Mesenchymal stem cell (in vitro differentiated cells and primary cell): ENCODE measurements around the gene KCNT1.

Source experiments
- DNase-seq: peaks from one replicate; pipeline ENCODE4 v3.0.0-alpha.2; 2013
- H2AFZ ChIP-seq: one replicate; pipeline ENCODE4 v1.6.1; 2013; ENCODE audit warnings: low read depth, mild to moderate bottlenecking, control low read depth, inconsistent platforms, low read length, moderate library complexity
- H2AK5ac ChIP-seq: 2 replicates; pipeline ENCODE4 v1.6.1; 2013; ENCODE audit warnings: low read length, moderate library complexity, mild to moderate bottlenecking, inconsistent platforms; ENCODE audit not compliant: severe bottlenecking
- H2BK120ac ChIP-seq: one replicate; pipeline ENCODE4 v1.6.1; 2013; ENCODE audit warnings: low read depth, mild to moderate bottlenecking, inconsistent platforms, low read length, moderate library complexity
- H2BK12ac ChIP-seq, 2 experiments: one replicate each; pipeline ENCODE4 v1.6.1; 2013; ENCODE audit warnings: inconsistent platforms in 2 of 2, low read length in 2 of 2, mild to moderate bottlenecking in 2 of 2, moderate library complexity in 2 of 2, control low read depth in 1 of 2
- H2BK15ac ChIP-seq: one replicate; pipeline ENCODE4 v1.6.1; 2013; ENCODE audit warnings: mild to moderate bottlenecking, low read depth, inconsistent platforms; ENCODE audit not compliant: poor library complexity, severe bottlenecking
- H2BK5ac ChIP-seq: 2 replicates; pipeline ENCODE4 v1.6.1; 2013; ENCODE audit warnings: low read depth, mild to moderate bottlenecking, low read length, control low read depth, inconsistent platforms; ENCODE audit not compliant: poor library complexity, severe bottlenecking
- H3K14ac ChIP-seq, 2 experiments: one replicate each; pipeline ENCODE4 v1.6.1; 2013; ENCODE audit warnings: inconsistent platforms in 2 of 2, low read length in 2 of 2, control low read depth in 1 of 2, mild to moderate bottlenecking in 1 of 2, moderate library complexity in 1 of 2
- H3K18ac ChIP-seq, 2 experiments: one replicate each; pipeline ENCODE4 v1.6.1; 2013; ENCODE audit warnings: inconsistent platforms in 2 of 2, low read length in 2 of 2, control low read depth in 1 of 2, low read depth in 1 of 2, mild to moderate bottlenecking in 1 of 2
- H3K23ac ChIP-seq, 2 experiments: one replicate each; pipeline ENCODE4 v1.6.1; 2013; ENCODE audit warnings: inconsistent platforms in 2 of 2, low read length in 2 of 2, mild to moderate bottlenecking in 2 of 2, moderate library complexity in 2 of 2, control low read depth in 1 of 2
- H3K27ac ChIP-seq: 2 replicates; pipeline ENCODE4 v1.5.1; 2013; ENCODE audit warnings: mild to moderate bottlenecking, moderate library complexity, low read length, control low read depth, inconsistent platforms; ENCODE audit not compliant: poor library complexity, severe bottlenecking
- H3K27me3 ChIP-seq, 2 experiments: 2 replicates each; pipeline versions ENCODE4 v1.6.1 to v1.7.0; 2013; ENCODE audit warnings: low read length in 2 of 2, mild to moderate bottlenecking in 2 of 2, moderate library complexity in 2 of 2, control low read depth in 1 of 2, inconsistent platforms in 1 of 2; ENCODE audit not compliant: control insufficient read depth in 1 of 2, insufficient read depth in 1 of 2
- H3K36me3 ChIP-seq, 2 experiments: 2 replicates each; pipeline versions ENCODE4 v1.6.1 to v1.7.0; 2013; ENCODE audit warnings: low read length in 2 of 2, control low read depth in 1 of 2, inconsistent platforms in 1 of 2, low read depth in 1 of 2, mild to moderate bottlenecking in 1 of 2; ENCODE audit not compliant: insufficient read depth in 2 of 2, control insufficient read depth in 1 of 2
- H3K4ac ChIP-seq, 2 experiments: one replicate each; pipeline ENCODE4 v1.6.1; 2013; ENCODE audit warnings: inconsistent platforms in 2 of 2, low read length in 2 of 2, mild to moderate bottlenecking in 2 of 2, moderate library complexity in 2 of 2, control low read depth in 1 of 2, low read depth in 1 of 2
- H3K4me1 ChIP-seq: 2 replicates; pipeline ENCODE4 v1.6.1; 2013; ENCODE audit warnings: low read depth, low read length, control low read depth; ENCODE audit not compliant: control insufficient read depth, insufficient read depth
- H3K4me2 ChIP-seq: 2 replicates; pipeline ENCODE4 v1.6.1; 2013; ENCODE audit warnings: low read length, mild to moderate bottlenecking, inconsistent platforms; ENCODE audit not compliant: poor library complexity, severe bottlenecking
- H3K4me3 ChIP-seq, 2 experiments: 2 replicates each; pipeline versions ENCODE4 v1.5.1 to v1.7.0; 2013; ENCODE audit warnings: low read length in 2 of 2, mild to moderate bottlenecking in 2 of 2, control low read depth in 1 of 2, low read depth in 1 of 2; ENCODE audit not compliant: insufficient read depth in 1 of 2
- H3K79me1 ChIP-seq: replicated peaks from 2 replicates; pipeline ENCODE4 v1.6.1; 2013; ENCODE audit warnings: mild to moderate bottlenecking, control low read depth, low read length, inconsistent platforms; ENCODE audit not compliant: poor library complexity, severe bottlenecking
- H3K9ac ChIP-seq: 2 replicates; pipeline ENCODE4 v1.7.0; 2013; ENCODE audit warnings: mild to moderate bottlenecking, low read length, moderate library complexity
- H3K9me3 ChIP-seq: 2 replicates; pipeline ENCODE4 v1.7.0; 2013; ENCODE audit warnings: mild to moderate bottlenecking, low read length; ENCODE audit not compliant: control insufficient read depth
- H4K8ac ChIP-seq: one replicate; pipeline ENCODE4 v1.6.1; 2013; ENCODE audit warnings: inconsistent platforms, mild to moderate bottlenecking, low read length, moderate library complexity
- H4K91ac ChIP-seq: one replicate; pipeline ENCODE4 v1.6.1; 2013; ENCODE audit warnings: mild to moderate bottlenecking, low read length, inconsistent platforms
- WGBS: methylation state at CpG from one replicate; pipeline ENCODE4 v1.1.7; 2013; ENCODE audit warnings: mixed read lengths; 5-methylcytosine and 5-hydroxymethylcytosine counted together

The KCNT1 gene

DNA sequence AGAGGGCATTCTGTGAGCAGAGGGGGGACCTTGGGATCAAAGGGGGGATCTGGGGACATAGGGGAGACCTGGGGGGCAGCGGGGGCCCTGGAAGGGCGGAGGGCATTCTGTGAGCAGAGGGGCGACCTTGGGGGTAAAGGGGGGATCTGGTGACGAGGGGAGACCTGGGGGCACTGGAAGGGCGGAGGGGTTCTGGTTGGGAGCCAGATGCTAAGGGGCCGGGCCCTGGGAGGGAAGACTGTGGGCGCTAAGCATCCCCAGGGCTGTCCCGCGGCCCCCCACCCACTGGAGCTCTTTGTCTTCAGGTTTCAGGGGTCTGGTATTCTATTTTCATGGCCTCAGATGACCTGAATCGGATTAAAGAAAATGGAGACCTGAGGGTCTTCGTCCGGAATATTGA lies 38.1 kb upstream of the KCNT1 start:
- Histone ChIP-seq H3K14ac (no peak overlapping the region), H3K4ac (no peak overlapping the region), H3K9ac (no peak overlapping the region), H2BK5ac (no peak overlapping the region), H2BK15ac (no peak overlapping the region), H2BK12ac (no peak overlapping the region), H3K4me1 (no peaks in the 10 kb centered on the region), H3K9me3 (no peaks in the 10 kb centered on the region), H3K18ac (no peak overlapping the region), H3K27me3 (peaks cover 0 to 3% of the 10 kb centered on the region in 2 experiments), H4K8ac (no peak overlapping the region), H3K23ac (no peak overlapping the region), H3K4me3 (no peak overlapping the region), H3K79me1 (no peaks in the 10 kb centered on the region), H3K4me2 (no peak overlapping the region), H3K27ac (no peak overlapping the region), H3K36me3 (no peaks in the 10 kb centered on the region), H2BK120ac (no peak overlapping the region), H4K91ac (no peak overlapping the region), H2AK5ac (no peak overlapping the region), H2AFZ (no peak overlapping the region)
- DNase-seq = no peak
- WGBS = 87% methylated on average over 12 of the region's 12 CpGs

DNA sequence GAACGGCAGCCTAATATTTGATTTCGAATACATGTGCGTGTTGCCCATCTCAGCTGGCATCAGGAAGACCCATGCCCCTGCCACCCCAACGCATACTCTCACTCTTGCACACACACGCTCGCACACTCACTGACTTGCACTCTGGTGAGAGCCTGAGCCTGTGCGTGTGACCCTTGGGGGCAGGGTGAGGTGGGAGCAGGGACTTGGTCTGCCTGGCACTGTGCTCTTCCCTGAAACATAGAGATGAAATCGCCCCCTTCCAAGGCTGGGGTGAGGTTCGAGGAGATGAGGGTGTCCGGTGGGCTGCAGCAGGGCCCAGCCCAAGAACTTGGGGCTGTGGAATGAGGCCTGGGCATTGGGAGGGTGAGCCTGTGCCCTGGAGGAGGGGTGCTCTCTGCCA lies 37.7 kb upstream of the KCNT1 start:
- H2BK15ac ChIP-seq = no peak overlapping the region
- H4K8ac ChIP-seq = no peak overlapping the region
- H3K36me3 ChIP-seq = no peaks in the 10 kb centered on the region
- WGBS = 89% methylated on average over 10 of the region's 10 CpGs
- H3K79me1 ChIP-seq = no peaks in the 10 kb centered on the region
- no peak overlapping the region for H3K4me2 ChIP-seq
- no peaks in the 10 kb centered on the region for H3K4me1 ChIP-seq
- H3K27me3 ChIP-seq = peaks cover 0 to 3% of the 10 kb centered on the region in 2 experiments
- no peak overlapping the region for H3K9ac ChIP-seq
- no peak overlapping the region for H2AFZ ChIP-seq
- H2BK5ac ChIP-seq = no peak overlapping the region
- H3K4me3 ChIP-seq = peak overlapping the region in 1 of 2 experiments; percentile 10
- no peak overlapping the region for H3K18ac ChIP-seq
- H3K14ac ChIP-seq = no peak overlapping the region
- H2AK5ac ChIP-seq = no peak overlapping the region
- no peak overlapping the region for H2BK120ac ChIP-seq
- no peak for DNase-seq
- H3K4ac ChIP-seq = no peak overlapping the region
- no peak overlapping the region for H2BK12ac ChIP-seq
- H3K9me3 ChIP-seq = no peaks in the 10 kb centered on the region
- H4K91ac ChIP-seq = no peak overlapping the region
- no peak overlapping the region for H3K27ac ChIP-seq
- no peak overlapping the region for H3K23ac ChIP-seq

- Histone ChIP-seq H2BK12ac (no peak overlapping the region), H3K14ac (no peak overlapping the region), H2AFZ (no peak overlapping the region), H3K4ac (no peak overlapping the region), H2AK5ac (no peak overlapping the region), H4K8ac (no peak overlapping the region), H3K36me3 (no peaks in the 10 kb centered on the region), H3K27me3 (peaks cover 0 to 3% of the 10 kb centered on the region in 2 experiments), H2BK15ac (no peak overlapping the region), H2BK5ac (no peak overlapping the region), H3K79me1 (no peaks in the 10 kb centered on the region), H3K18ac (no peak overlapping the region), H3K9me3 (no peaks in the 10 kb centered on the region), H3K4me3 (no peak overlapping the region), H3K27ac (no peak overlapping the region), H4K91ac (no peak overlapping the region), H3K9ac (no peak overlapping the region), H3K23ac (no peak overlapping the region), H2BK120ac (no peak overlapping the region), H3K4me2 (no peak overlapping the region), H3K4me1 (no peaks in the 10 kb centered on the region)
- DNase-seq = no peak
- WGBS = 84% methylated on average over 32 of the region's 32 CpGs
These were observed 36.9 kb upstream of the KCNT1 start for GRCh38 chr9:135664801-135665794.

DNA sequence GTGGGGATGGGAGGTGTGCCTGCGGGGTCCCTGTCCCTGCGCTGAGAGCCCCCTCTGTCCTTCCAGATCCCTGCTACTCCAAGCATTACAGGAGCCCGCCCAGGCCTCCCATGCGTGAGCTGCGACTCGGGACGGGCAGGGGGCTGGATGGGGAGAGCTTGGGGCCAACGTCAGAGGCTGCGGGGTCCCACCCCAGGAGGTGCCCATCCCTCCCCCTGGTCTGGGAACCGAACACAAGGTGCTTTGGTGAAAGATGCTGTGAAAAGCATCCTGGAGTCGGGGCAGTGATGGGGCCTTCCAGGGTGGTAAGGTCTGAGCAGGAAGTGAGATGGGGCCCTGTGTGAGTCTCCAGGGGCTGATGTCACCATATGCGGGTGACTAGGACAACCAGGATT lies 36.2 kb upstream of the KCNT1 start:
- Histone ChIP-seq H3K14ac (no peak overlapping the region), H2BK15ac (no peak overlapping the region), H4K91ac (no peak overlapping the region), H3K4me2 (no peak overlapping the region), H3K79me1 (no peaks in the 10 kb centered on the region), H3K4me3 (no peak overlapping the region), H2AFZ (no peak overlapping the region), H3K27ac (no peak overlapping the region), H3K27me3 (peaks cover 0 to 3% of the 10 kb centered on the region in 2 experiments), H3K36me3 (no peaks in the 10 kb centered on the region), H3K9me3 (no peaks in the 10 kb centered on the region), H3K4me1 (no peaks in the 10 kb centered on the region), H3K9ac (no peak overlapping the region), H3K23ac (no peak overlapping the region), H2AK5ac (no peak overlapping the region), H2BK12ac (no peak overlapping the region), H4K8ac (no peak overlapping the region), H2BK120ac (no peak overlapping the region), H3K4ac (no peak overlapping the region), H2BK5ac (no peak overlapping the region), H3K18ac (no peak overlapping the region)
- 86% methylated on average over 12 of the region's 12 CpGs for WGBS
- no peak for DNase-seq
